GM12878 (cell line): ENCODE measurements around the gene DPH1. TPM values are rescaled to one million over a fixed set of nuclear protein-coding genes. Genes with fewer than 3 reads are reported as not detected.

Source experiments
- ATAC-seq: fragments of 200-7000 bp; cut with Tn5 transposase; 3 replicates; pipeline ENCODE4 v1.9.1; 2020; ENCODE audit warnings: mild to moderate bottlenecking, moderate library complexity
- BruUV-seq: library from RNA; stranded (reverse); fragments of 400-500 nt; replicated peaks from 2 replicates; lab custom pipeline; 2021; lab: Mats Ljungman, UMichigan
- CTCF ChIA-PET: fragments of 300-600 bp; sonication (Branson Sonifier 250); formaldehyde crosslinking; extraction: SDS; loops from one replicate; lab custom pipeline; 2021; ENCODE audit warnings: inconsistent platforms; lab: Yijun Ruan, JAX
- POLR2A ChIA-PET: fragments of 350-600 bp; formaldehyde crosslinking; extraction: SDS; loops from one replicate; lab custom pipeline; 2021; ENCODE audit warnings: inconsistent platforms; lab: Charles Lee
- RAD21 ChIA-PET: fragments of 300-600 bp; sonication (Branson Sonifier 250); formaldehyde crosslinking; loops from one replicate; lab custom pipeline; 2023; ENCODE audit warnings: antibody characterized with exemption; ENCODE audit not compliant: unreplicated experiment; lab: Charles Lee
- SMC1A ChIA-PET: fragments of 300-600 bp; sonication (Branson Sonifier 250); formaldehyde crosslinking; loops from one replicate; lab custom pipeline; 2023; ENCODE audit not compliant: unreplicated experiment, uncharacterized antibody; lab: Charles Lee
- DNase-seq: peaks from one replicate; pipeline ENCODE4 v3.0.0-alpha.2; 2011; ENCODE audit warnings: low read depth, low spot score
- FAIRE-seq: peaks from 3 replicates; lab custom pipeline; 2011; peaks lifted over from hg19 to GRCh38; lab: Jason Lieb, UNC
- H2AFZ ChIP-seq: 2 replicates; pipeline ENCODE4 v1.6.0; 2011; ENCODE audit warnings: low read depth, low read length, control low read depth; ENCODE audit not compliant: control insufficient read depth
- H3K27ac ChIP-seq: 2 replicates; pipeline ENCODE4 v1.5.1; 2011; ENCODE audit warnings: control low read depth; ENCODE audit not compliant: control insufficient read depth, insufficient read depth
- H3K27me3 ChIP-seq, 2 experiments: replicated peaks in 1 of 2; 2 replicates each; pipeline versions ENCODE4 v1.6.0 to v1.6.1; 2011; ENCODE audit warnings: low read length in 1 of 2; ENCODE audit not compliant: control insufficient read depth in 2 of 2, insufficient read depth in 2 of 2
- H3K36me3 ChIP-seq, 2 experiments: 2 replicates each; pipeline ENCODE4 v1.5.1; 2011; ENCODE audit warnings: low read length in 1 of 2; ENCODE audit not compliant: control insufficient read depth in 2 of 2, insufficient read depth in 2 of 2
- H3K4me1 ChIP-seq: 2 replicates; pipeline ENCODE4 v1.6.1; 2011; ENCODE audit warnings: mild to moderate bottlenecking, low read length, moderate library complexity, mixed read lengths; ENCODE audit not compliant: control insufficient read depth, insufficient read depth
- H3K4me2 ChIP-seq: 2 replicates; pipeline ENCODE4 v1.6.0; 2011; ENCODE audit warnings: control low read depth; ENCODE audit not compliant: control insufficient read depth, insufficient read depth
- H3K4me3 ChIP-seq: fragments of 200-600 bp; sonication (generic); 2 replicates; pipeline ENCODE4 v1.5.1; 2016
- H3K79me2 ChIP-seq: 2 replicates; pipeline ENCODE4 v1.6.0; 2011; ENCODE audit warnings: low read length; ENCODE audit not compliant: control insufficient read depth, insufficient read depth
- H3K9ac ChIP-seq: 2 replicates; pipeline ENCODE4 v1.8.0; 2011; ENCODE audit warnings: low read length, control low read depth, mixed read lengths; ENCODE audit not compliant: control insufficient read depth, insufficient read depth
- H3K9me3 ChIP-seq: replicated peaks from 3 replicates; pipeline ENCODE4 v1.5.1; 2011; ENCODE audit warnings: mild to moderate bottlenecking, low read length; ENCODE audit not compliant: control insufficient read depth, insufficient read depth
- H4K20me1 ChIP-seq: 2 replicates; pipeline ENCODE4 v1.6.0; 2011; ENCODE audit not compliant: control insufficient read depth, insufficient read depth
- ATF2 ChIP-seq: IDR thresholded peaks from 2 replicates; pipeline ENCODE4 v1.6.1; 2012; ENCODE audit warnings: low read length, inconsistent platforms
- ATF3 ChIP-seq: IDR thresholded peaks from 2 replicates; pipeline ENCODE4 v1.6.1; 2011; ENCODE audit warnings: low read depth, mild to moderate bottlenecking, low read length, moderate library complexity, borderline replicate concordance; ENCODE audit errors: extremely low read depth
- BACH1 ChIP-seq: fragments of 450-650 bp; IDR thresholded peaks from 2 replicates; pipeline ENCODE4 v1.6.1; 2017; ENCODE audit warnings: mild to moderate bottlenecking, borderline replicate concordance
- BCL3 ChIP-seq: IDR thresholded peaks from 2 replicates; pipeline ENCODE4 v1.6.1; 2011; ENCODE audit warnings: borderline replicate concordance, low read depth, mild to moderate bottlenecking, moderate library complexity, low read length; ENCODE audit not compliant: insufficient read depth, poor library complexity, severe bottlenecking
- BRCA1 ChIP-seq: IDR thresholded peaks from 2 replicates; pipeline ENCODE4 v1.6.1; 2011; ENCODE audit warnings: low read depth, low read length, improper control_type of control experiment
- CBX3 ChIP-seq: fragments of 200-600 bp; sonication (generic); IDR thresholded peaks from 2 replicates; pipeline ENCODE4 v1.6.1; 2016; ENCODE audit warnings: low read depth, borderline replicate concordance
- CHD4 ChIP-seq: fragments of 200-600 bp; sonication (generic); IDR thresholded peaks from 2 replicates; pipeline ENCODE4 v1.6.1; 2016; ENCODE audit warnings: mild to moderate bottlenecking
- E2F4 ChIP-seq: IDR thresholded peaks from 2 replicates; pipeline ENCODE4 v1.6.1; 2012; ENCODE audit warnings: low read depth, low read length, improper control_type of control experiment
- EGR1 ChIP-seq, 2 experiments: IDR thresholded peaks; 1 replicate in 1 of 2; 2 replicates in 1 of 2; pipeline ENCODE4 v1.6.1; 2011 to 2012; ENCODE audit warnings: low read depth in 2 of 2, low read length in 2 of 2, borderline replicate concordance in 1 of 2, mild to moderate bottlenecking in 1 of 2, moderate library complexity in 1 of 2
- FOXM1 ChIP-seq: IDR thresholded peaks from 2 replicates; pipeline ENCODE4 v1.6.1; 2012; ENCODE audit warnings: low read depth, mild to moderate bottlenecking, inconsistent platforms, low read length, moderate library complexity
- NRF1 ChIP-seq: conservative IDR thresholded peaks from 2 replicates; pipeline ENCODE4 v1.6.1; 2011; ENCODE audit warnings: mild to moderate bottlenecking, low read depth, low read length, improper control_type of control experiment
- SMAD5 ChIP-seq: IDR thresholded peaks from 2 replicates; pipeline ENCODE4 v1.6.1; 2016; ENCODE audit warnings: antibody characterized with exemption, low read depth
- SREBF1 ChIP-seq: IDR thresholded peaks from 2 replicates; pipeline ENCODE4 v1.6.1; 2012; ENCODE audit warnings: mild to moderate bottlenecking, low read length
- TCF3 ChIP-seq: IDR thresholded peaks from 2 replicates; pipeline ENCODE4 v1.6.1; 2012; ENCODE audit warnings: low read depth, mild to moderate bottlenecking, low read length, borderline replicate concordance; ENCODE audit not compliant: insufficient read depth
- WGBS: methylation state at CpG from one replicate; pipeline ENCODE4 v1.1.6; 2016; ENCODE audit warnings: low lambda C conversion rate; ENCODE audit not compliant: insufficient replicate concordance, insufficient coverage; ENCODE audit errors: missing lambda C conversion rate; 5-methylcytosine and 5-hydroxymethylcytosine counted together
- in situ Hi-C: fragments of 300-500 bp; cut with MboI; formaldehyde crosslinking; loops from 9 replicates; pipeline ENCODE4 v1.14.3; 2018; ENCODE audit warnings: mixed read lengths
- intact Hi-C: fragments of 100-400 bp; cut with micrococcal nuclease; formaldehyde crosslinking; loops from one replicate; pipeline ENCODE4 v1.14.2; 2022; ENCODE audit not compliant: unreplicated experiment
- polyA plus RNA-seq, 11 experiments: library from polyadenylated mRNA; depleted of rRNA in 4 of 11; unstranded in 6 of 11; stranded (reverse) in 5 of 11; fragments of >200 nt; fragmentation: Nextera tagmentation in 4 of 11; fragmentation: Illumina TruSeq in 1 of 11; extraction: Ambion mirVana in 4 of 11; extraction: Trizol in 1 of 11; gene quantifications; 1 replicate in 1 of 11; 2 replicates in 10 of 11; pipeline versions ENCODE4 v1.2.1 to v1.2.3, GENCODE V29; 2011 to 2016; ENCODE audit warnings: inconsistent platforms in 2 of 11, missing spikeins in 2 of 11, low read depth in 1 of 11
- total RNA-seq, 4 experiments: library from RNA; depleted of rRNA in 3 of 4; stranded (reverse); fragments of >200 nt in 3 of 4; fragmentation: Illumina TruSeq in 1 of 4; extraction: Trizol in 1 of 4; gene quantifications; 2 replicates each; pipeline versions ENCODE4 v1.2.1 to v1.2.3, GENCODE V29; 2013 to 2021
- TF ChIP-seq, protein P1 (sequence below), 3 experiments: IDR thresholded peaks in 2 of 3; conservative IDR thresholded peaks in 1 of 3; 2 replicates each; pipeline ENCODE4 v1.5.1; 2011; ENCODE audit warnings: low read depth in 3 of 3, low read length in 3 of 3, mild to moderate bottlenecking in 3 of 3, control low read depth in 2 of 3, moderate library complexity in 2 of 3, inconsistent platforms in 1 of 3, mixed read lengths in 1 of 3; ENCODE audit not compliant: control insufficient read depth in 2 of 3, insufficient read depth in 1 of 3; ENCODE audit errors: extremely low read depth in 1 of 3

DPH1 gene
- total and polyA plus RNA-seq, 10 of the 15 experiments (the other 5 are each of a cell fraction or from before 2014, with no cell fraction given): 0.29 to 33.6 (median 20.2) TPM

- DNase-seq: no peak
- ChIA-PET SMC1A (interaction anchor here (0.9 to 2.9 kb wide), 2 partner anchors 118 to 146 kb away, joined by 3 to 6 read pairs; no protein-coding TSS in a partner anchor), POLR2A (interaction anchor here (1.0 to 1.4 kb wide), 2 partner anchors 309 to 311 kb away, joined by 3 to 4 read pairs; partner anchors contain the start of gene TSR1), RAD21 (interaction anchor here (0.7 kb wide), 1 partner anchor 63 kb away, joined by 3 read pairs; no protein-coding TSS in a partner anchor), CTCF (interaction anchor here (0.6 to 1.3 kb wide), 3 partner anchors 17 to 146 kb away, joined by 3 read pairs; no protein-coding TSS in a partner anchor)
- no peaks in the 10 kb centered on the region for H3K9me3 ChIP-seq
- H4K20me1 ChIP-seq: no peaks in the 10 kb centered on the region
- FAIRE-seq: no peak
- BruUV-seq: no TSS peak
- WGBS: 32% methylated on average over 11 of the region's 11 CpGs
- H3K9ac ChIP-seq: no peak overlapping the region
- peaks cover 10% of the 10 kb centered on the region for H3K79me2 ChIP-seq
- TF ChIP-seq E2F4 (no peak), ATF3 (no peak), CBX3 (no peak), EGR1 (IDR thresholded peaks at IDR 0.05; ENCODE audit: borderline replicate concordance in 1 of 2, low read depth in 2 of 2, low read length in 2 of 2) (no peak), BRCA1 (no peak), FOXM1 (no peak), BACH1 (no peak), SMAD5 (no peak), NRF1 (no peak), BCL3 (no peak), TCF3 (no peak), ATF2 (no peak), SREBF1 (no peak), CHD4 (no peak)
- TF ChIP-seq, protein P1, sequence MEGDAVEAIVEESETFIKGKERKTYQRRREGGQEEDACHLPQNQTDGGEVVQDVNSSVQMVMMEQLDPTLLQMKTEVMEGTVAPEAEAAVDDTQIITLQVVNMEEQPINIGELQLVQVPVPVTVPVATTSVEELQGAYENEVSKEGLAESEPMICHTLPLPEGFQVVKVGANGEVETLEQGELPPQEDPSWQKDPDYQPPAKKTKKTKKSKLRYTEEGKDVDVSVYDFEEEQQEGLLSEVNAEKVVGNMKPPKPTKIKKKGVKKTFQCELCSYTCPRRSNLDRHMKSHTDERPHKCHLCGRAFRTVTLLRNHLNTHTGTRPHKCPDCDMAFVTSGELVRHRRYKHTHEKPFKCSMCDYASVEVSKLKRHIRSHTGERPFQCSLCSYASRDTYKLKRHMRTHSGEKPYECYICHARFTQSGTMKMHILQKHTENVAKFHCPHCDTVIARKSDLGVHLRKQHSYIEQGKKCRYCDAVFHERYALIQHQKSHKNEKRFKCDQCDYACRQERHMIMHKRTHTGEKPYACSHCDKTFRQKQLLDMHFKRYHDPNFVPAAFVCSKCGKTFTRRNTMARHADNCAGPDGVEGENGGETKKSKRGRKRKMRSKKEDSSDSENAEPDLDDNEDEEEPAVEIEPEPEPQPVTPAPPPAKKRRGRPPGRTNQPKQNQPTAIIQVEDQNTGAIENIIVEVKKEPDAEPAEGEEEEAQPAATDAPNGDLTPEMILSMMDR (IDR thresholded peaks at IDR 0.05 in 2 of 3, conservative IDR thresholded peaks at IDR 0.05 in 1 of 3; ENCODE audit: control insufficient read depth in 2 of 3, extremely low read depth in 1 of 3, insufficient read depth in 1 of 3, low read depth in 3 of 3, low read length in 3 of 3): no peak
- H2AFZ ChIP-seq: no peak overlapping the region
- H3K4me2 ChIP-seq: no peak overlapping the region
- intact Hi-C loops (no loop called here), in situ Hi-C loops (no loop called here)
- H3K27me3 ChIP-seq: peaks cover 15 to 17% of the 10 kb centered on the region in 2 experiments
- H3K36me3 ChIP-seq: no peaks in the 10 kb centered on the region
- H3K4me3 ChIP-seq: no peak overlapping the region
- ATAC-seq: no peak
- H3K4me1 ChIP-seq: peaks cover 8% of the 10 kb centered on the region
- H3K27ac ChIP-seq: no peak overlapping the region
Measured at GRCh38 chr17:2027528-2028233, 2.3 kb upstream of the DPH1 start.
